Bladder microvascular endothelial cell (primary cell): ENCODE data around the gene CTBS. TPM values are rescaled to one million over a fixed set of nuclear protein-coding genes. Genes with fewer than 3 reads are reported as not detected.

Experiments
- total RNA-seq: library from RNA; depleted of rRNA; stranded (reverse); fragments of >200 nt; gene quantifications from 2 replicates; pipeline ENCODE4 v1.2.3, GENCODE V29; 2014

Gene CTBS
- total RNA-seq, result 2.3 and 7.8 TPM in 2 replicates

GRCh38 chr1:84573967-84574842, at the start of gene CTBS:
Gene CTBS (minus strand): TSS chr1:84574440. CDS start chr1:84574415, 25 bp downstream.

GRCh38 chr1:84506002-84506728, 68.1 kb downstream of the CTBS start, which contains the start of the genes GNG5 and SPATA1:
Gene GNG5 (minus strand): TSS chr1:84506581. CDS start chr1:84506091, 490 bp downstream.
Gene SPATA1 (plus strand): TSS chr1:84506386. CDS start chr1:84516360, 9,974 bp downstream.

Other genes with a start within 250 kb of the CTBS start
- under 0.01 TPM in 1 of 2 replicates, not detected in the other for gene DNASE2B, start 176.0 kb downstream of the CTBS start, total RNA-seq
- gene RPF1, start 95.2 kb downstream of the CTBS start, total RNA-seq, result 25.7 and 28.6 TPM in 2 replicates
- 0.81 and 0.82 TPM in 2 replicates for gene SPATA1, start 68.1 kb downstream of the CTBS start, total RNA-seq
- gene GNG5, start 67.9 kb downstream of the CTBS start, total RNA-seq, result 8.7 and 14.2 TPM in 2 replicates
- gene SSX2IP, start 116.0 kb upstream of the CTBS start, total RNA-seq, result 1.6 and 3.3 TPM in 2 replicates